22Rv1 (cell line): ENCODE data around the gene CPSF3.

Experiments
- ZFX ChIP-seq: fragments of 450-650 bp; IDR thresholded peaks from 2 replicates; pipeline ENCODE4 v1.6.1; 2017; ENCODE audit warnings: antibody characterized with exemption, borderline replicate concordance
- TF ChIP-seq, protein P1 (sequence below): fragments of 450-650 bp; IDR thresholded peaks from 2 replicates; pipeline ENCODE4 v1.5.1; 2017; ENCODE audit warnings: mild to moderate bottlenecking

DNA sequence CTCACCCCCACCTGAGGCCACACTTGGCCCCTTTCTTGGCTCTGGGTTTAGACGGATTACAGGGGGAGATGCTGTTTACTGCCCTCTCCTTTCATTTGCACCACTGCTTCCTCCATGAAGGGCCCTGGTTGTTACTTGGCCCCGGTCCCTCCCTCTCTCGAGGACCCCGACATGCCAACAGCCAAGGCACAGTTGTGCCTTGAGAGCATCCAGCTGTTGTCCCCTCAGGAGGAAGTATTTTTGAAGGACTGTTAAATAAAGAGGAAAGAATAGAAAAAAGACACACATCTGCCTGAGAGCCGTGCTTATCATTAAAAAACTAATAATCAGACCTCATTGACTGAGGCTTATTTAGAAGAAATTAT lies 44.1 kb upstream of the CPSF3 start:
- TF ChIP-seq, protein P1, sequence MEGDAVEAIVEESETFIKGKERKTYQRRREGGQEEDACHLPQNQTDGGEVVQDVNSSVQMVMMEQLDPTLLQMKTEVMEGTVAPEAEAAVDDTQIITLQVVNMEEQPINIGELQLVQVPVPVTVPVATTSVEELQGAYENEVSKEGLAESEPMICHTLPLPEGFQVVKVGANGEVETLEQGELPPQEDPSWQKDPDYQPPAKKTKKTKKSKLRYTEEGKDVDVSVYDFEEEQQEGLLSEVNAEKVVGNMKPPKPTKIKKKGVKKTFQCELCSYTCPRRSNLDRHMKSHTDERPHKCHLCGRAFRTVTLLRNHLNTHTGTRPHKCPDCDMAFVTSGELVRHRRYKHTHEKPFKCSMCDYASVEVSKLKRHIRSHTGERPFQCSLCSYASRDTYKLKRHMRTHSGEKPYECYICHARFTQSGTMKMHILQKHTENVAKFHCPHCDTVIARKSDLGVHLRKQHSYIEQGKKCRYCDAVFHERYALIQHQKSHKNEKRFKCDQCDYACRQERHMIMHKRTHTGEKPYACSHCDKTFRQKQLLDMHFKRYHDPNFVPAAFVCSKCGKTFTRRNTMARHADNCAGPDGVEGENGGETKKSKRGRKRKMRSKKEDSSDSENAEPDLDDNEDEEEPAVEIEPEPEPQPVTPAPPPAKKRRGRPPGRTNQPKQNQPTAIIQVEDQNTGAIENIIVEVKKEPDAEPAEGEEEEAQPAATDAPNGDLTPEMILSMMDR: no peak
- TF ChIP-seq ZFX: no peak
